Measurements from ENCODE around the gene NEU4. TPM values are rescaled to one million over a fixed set of nuclear protein-coding genes. Genes with fewer than 3 reads are reported as not detected.
A peak's percentile ranks its signal among the peaks of the same experiment; 100 is the strongest.
"Not testable (repeated sequence)": the region's sequence is repeated elsewhere in the genome, so short reads cannot be mapped to it uniquely, and the experiment has no call there.

Gene NEU4
- not detected for total RNA-seq
- under 1 TPM; 0.31 to 0.42 TPM for polyA plus RNA-seq

DNA sequence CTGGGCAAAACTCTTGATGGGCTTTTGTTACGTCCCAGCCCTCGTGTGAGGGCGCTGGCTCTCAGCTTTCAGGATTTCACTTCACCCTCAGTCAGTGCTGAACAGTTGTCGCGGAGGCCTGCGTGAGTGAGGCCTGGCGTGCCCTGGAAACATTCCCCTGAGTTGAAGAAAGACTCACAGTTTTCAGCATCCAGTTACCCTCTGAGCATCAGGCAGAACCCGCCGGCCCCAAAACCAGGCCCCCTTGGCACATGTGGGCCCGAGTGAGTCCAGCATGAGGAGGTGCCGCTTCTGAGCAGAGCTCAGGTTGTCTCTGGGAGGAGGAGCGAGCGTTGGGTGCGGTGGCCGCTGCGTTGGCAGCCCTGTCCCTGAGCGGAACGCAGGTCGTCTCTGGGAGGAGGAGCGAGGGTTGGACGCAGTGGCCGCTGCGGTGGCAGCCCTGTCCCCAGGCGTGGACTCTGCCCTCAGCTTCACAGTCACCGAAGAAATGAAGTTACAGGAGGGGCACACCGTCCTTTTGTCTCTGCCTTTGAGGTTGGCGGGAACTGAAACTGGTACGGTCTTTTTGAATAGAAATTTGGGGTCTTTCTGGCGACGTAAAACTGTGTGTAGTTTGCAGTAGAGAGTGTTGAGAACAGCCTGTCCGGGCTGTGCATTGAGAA, at the start of gene NEU4:
NEU4 (plus strand) TSS at position 473 of the 662 bp plus-strand sequence. CDS start 5,292 bp downstream, outside the sequence.
- ATAC-seq (no peak), FAIRE-seq (no peak), DNase-seq (no peak)
- H3K27ac ChIP-seq = no peak within 1 kb of the TSS
- intact Hi-C loops (cut with DNase I) = no loop called here
- no peaks in the 10 kb centered on the region for H3K9me3 ChIP-seq
- TF ChIP-seq, protein P1, sequence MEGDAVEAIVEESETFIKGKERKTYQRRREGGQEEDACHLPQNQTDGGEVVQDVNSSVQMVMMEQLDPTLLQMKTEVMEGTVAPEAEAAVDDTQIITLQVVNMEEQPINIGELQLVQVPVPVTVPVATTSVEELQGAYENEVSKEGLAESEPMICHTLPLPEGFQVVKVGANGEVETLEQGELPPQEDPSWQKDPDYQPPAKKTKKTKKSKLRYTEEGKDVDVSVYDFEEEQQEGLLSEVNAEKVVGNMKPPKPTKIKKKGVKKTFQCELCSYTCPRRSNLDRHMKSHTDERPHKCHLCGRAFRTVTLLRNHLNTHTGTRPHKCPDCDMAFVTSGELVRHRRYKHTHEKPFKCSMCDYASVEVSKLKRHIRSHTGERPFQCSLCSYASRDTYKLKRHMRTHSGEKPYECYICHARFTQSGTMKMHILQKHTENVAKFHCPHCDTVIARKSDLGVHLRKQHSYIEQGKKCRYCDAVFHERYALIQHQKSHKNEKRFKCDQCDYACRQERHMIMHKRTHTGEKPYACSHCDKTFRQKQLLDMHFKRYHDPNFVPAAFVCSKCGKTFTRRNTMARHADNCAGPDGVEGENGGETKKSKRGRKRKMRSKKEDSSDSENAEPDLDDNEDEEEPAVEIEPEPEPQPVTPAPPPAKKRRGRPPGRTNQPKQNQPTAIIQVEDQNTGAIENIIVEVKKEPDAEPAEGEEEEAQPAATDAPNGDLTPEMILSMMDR (IDR thresholded peaks at IDR 0.05) = no peak
- H3K4me3 ChIP-seq = no peak within 1 kb of the TSS
- peaks cover 0 to 4% (median 2%) of the 10 kb centered on the region in 3 donors for H3K4me1 ChIP-seq
- peaks cover 0 to 10% (median 5%) of the 10 kb centered on the region in 4 donors for H3K27me3 ChIP-seq
- no peaks in the 10 kb centered on the region for H3K36me3 ChIP-seq
- 81 to 82% methylated on average over 31 of the region's 31 CpGs for WGBS, 2 donors

DNA sequence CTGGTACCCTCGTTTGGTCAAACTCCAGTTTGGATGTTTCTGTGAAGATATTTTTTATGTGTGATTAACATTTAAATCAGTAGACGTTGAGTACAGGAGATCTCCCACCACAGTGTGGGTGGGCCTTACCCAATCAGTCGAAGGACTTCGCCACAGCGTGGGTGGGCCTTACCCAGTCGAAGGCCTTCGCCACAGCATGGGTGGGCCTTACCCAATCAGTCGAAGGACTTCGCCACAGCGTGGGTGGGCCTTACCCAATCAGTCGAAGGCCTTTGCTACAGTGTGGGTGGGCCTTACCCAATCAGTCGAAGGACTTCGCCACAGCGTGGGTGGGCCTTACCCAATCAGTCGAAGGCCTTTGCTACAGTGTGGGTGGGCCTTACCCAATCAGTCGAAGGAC, 49.1 kb upstream of the NEU4 start:
- ATAC-seq; H3K27ac ChIP-seq; H3K4me3 ChIP-seq; H3K9me3 ChIP-seq; H3K27me3 ChIP-seq; intact Hi-C loops (cut with DNase I); FAIRE-seq; H3K4me1 ChIP-seq; H3K36me3 ChIP-seq: not testable (repeated sequence)
- peak in 1 of 6 donors; percentile 16 for DNase-seq
- WGBS, 2 donors = 96% methylated on average over 7 to 11 of the region's 16 CpGs

DNA sequence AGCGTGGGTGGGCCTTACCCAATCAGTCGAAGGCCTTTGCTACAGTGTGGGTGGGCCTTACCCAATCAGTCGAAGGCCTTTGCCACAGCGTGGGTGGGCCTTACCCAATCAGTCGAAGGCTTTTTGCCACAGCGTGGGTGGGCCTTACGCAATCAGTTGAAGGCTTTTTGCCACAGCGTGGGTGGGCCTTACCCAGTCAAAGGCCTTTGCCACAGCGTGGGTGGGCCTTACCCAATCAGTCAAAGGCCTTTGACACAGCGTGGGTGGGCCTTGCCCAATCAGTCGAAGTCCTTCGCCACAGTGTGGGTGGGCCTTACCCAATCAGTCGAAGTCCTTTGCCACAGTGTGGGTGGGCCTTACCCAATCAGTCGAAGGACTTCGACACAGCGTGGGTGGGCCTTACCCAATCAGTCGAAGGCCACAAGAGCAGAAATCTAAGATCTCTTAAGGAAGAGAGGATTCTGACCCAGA, 48.7 kb upstream of the NEU4 start:
- TF ChIP-seq, protein P1 (IDR thresholded peaks at IDR 0.05) = no peak
- ATAC-seq = no peak
- Histone ChIP-seq H3K4me1 (no peaks in the 10 kb centered on the region), H3K27me3 (no peaks in the 10 kb centered on the region), H3K9me3 (no peaks in the 10 kb centered on the region), H3K27ac (no peak overlapping the region), H3K4me3 (no peak overlapping the region), H3K36me3 (peaks cover 0 to 8% (median 0%) of the 10 kb centered on the region in 3 donors)
- DNase-seq = peak in 1 of 6 donors; percentile 17
- intact Hi-C loops (cut with DNase I) = no loop called here
- no peak for FAIRE-seq
- WGBS, 2 donors = 97% methylated on average over 15 to 17 of the region's 17 CpGs

GRCh38 chr2:241762321-241762932, 46.6 kb upstream of the NEU4 start:
- no peak for ATAC-seq
- DNase-seq = peak in 2 of 6 donors; percentile 9 to 15
- Histone ChIP-seq H3K27me3 (no peaks in the 10 kb centered on the region), H3K4me1 (no peaks in the 10 kb centered on the region), H3K27ac (no peak overlapping the region), H3K9me3 (no peaks in the 10 kb centered on the region), H3K4me3 (no peak overlapping the region), H3K36me3 (no peaks in the 10 kb centered on the region)
- intact Hi-C loops (cut with DNase I) = no loop called here
- WGBS, 2 donors = 77 to 85% methylated on average over 18 of the region's 18 CpGs
- TF ChIP-seq, protein P1 (IDR thresholded peaks at IDR 0.05) = no peak
- FAIRE-seq = no peak

DNA sequence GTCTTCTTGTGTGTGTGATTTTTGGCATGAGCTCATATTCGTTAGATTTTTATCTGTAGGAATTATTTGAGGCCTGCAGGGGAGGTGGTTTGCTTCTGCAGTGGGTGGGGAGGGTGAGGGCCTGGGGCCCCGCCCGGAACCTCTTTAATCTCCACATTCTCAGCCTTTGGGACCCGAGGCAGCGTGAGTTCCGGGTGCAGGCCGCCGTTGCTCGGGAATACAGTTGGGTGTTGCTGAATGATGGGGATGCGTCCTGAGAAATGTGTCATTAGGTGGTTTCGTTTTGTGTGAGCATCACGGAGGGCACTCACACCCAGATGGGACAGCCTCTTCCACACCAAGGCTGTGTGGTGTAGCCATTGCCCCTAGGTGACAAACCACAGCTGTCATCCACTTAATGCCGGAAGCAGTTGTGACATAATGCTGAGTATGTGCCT, 46.0 kb upstream of the NEU4 start:
- intact Hi-C loops (cut with DNase I) = no loop called here
- Histone ChIP-seq H3K27ac (no peak overlapping the region), H3K27me3 (no peaks in the 10 kb centered on the region), H3K4me1 (no peaks in the 10 kb centered on the region), H3K4me3 (no peak overlapping the region), H3K36me3 (no peaks in the 10 kb centered on the region), H3K9me3 (no peaks in the 10 kb centered on the region)
- 88 to 91% methylated on average over 13 of the region's 13 CpGs for WGBS, 2 donors
- peak in 2 of 4 donors; percentile 32 to 51 for ATAC-seq
- DNase-seq = peak in 1 of 6 donors; percentile 14
- TF ChIP-seq, protein P1 (IDR thresholded peaks at IDR 0.05) = no peak
- FAIRE-seq = no peak

Measured in pancreas (tissue), 10 donors.